SK-N-SH (cell line): ENCODE measurements around the gene DSCAM. TPM values are rescaled to one million over a fixed set of nuclear protein-coding genes. Genes with fewer than 3 reads are reported as not detected.

ENCODE experiments used
- CTCF ChIA-PET: fragments of 300-600, 350-600 bp; formaldehyde crosslinking; extraction: SDS; loops from one replicate; lab custom pipeline; 2021; lab: Yijun Ruan, JAX
- POLR2A ChIA-PET: fragments of 350-600 bp; sonication (Branson Sonifier 250); formaldehyde crosslinking; extraction: SDS; loops from one replicate; lab custom pipeline; 2020; ENCODE audit warnings: antibody characterized with exemption, inconsistent platforms; lab: Yijun Ruan, JAX
- DNase-seq: peaks from one replicate; pipeline ENCODE4 v3.0.0; 2012
- H2AFZ ChIP-seq: fragments of 200-600 bp; sonication (generic); 2 replicates; pipeline ENCODE4 v1.8.1; 2016; ENCODE audit warnings: antibody characterized with exemption, mild to moderate bottlenecking, low read depth
- H3F3A ChIP-seq: fragments of 200-600 bp; sonication (generic); replicated peaks from 2 replicates; pipeline ENCODE3; 2016; ENCODE audit warnings: antibody characterized with exemption, mild to moderate bottlenecking; ENCODE audit not compliant: insufficient read depth
- H3K27ac ChIP-seq, 2 experiments: fragments of 200-500 bp in 1 of 2; fragments of 200-600 bp in 1 of 2; sonication (Bioruptor generic) in 1 of 2; sonication (generic), shearing (Covaris generic) in 1 of 2; 2 replicates each; pipeline versions ENCODE4 v1.5.1 to v1.6.1; 2014 to 2016; ENCODE audit warnings: low read depth in 2 of 2, inconsistent platforms in 1 of 2, low read length in 1 of 2, mild to moderate bottlenecking in 1 of 2, mixed read lengths in 1 of 2
- H3K27me3 ChIP-seq: fragments of 200-600 bp; sonication (generic), shearing (Covaris generic); 2 replicates; pipeline ENCODE4 v1.6.1; 2016; ENCODE audit warnings: mixed run types; ENCODE audit not compliant: insufficient read depth
- H3K36me3 ChIP-seq, 2 experiments: fragments of 200-500 bp in 1 of 2; fragments of 200-600 bp in 1 of 2; sonication (Bioruptor generic) in 1 of 2; sonication (generic) in 1 of 2; replicated peaks in 1 of 2; 2 replicates each; pipeline versions ENCODE3 to v1.5.1; 2014 to 2016; ENCODE audit warnings: low read length in 1 of 2, mild to moderate bottlenecking in 1 of 2; ENCODE audit not compliant: insufficient read depth in 2 of 2, control insufficient read depth in 1 of 2
- H3K4me1 ChIP-seq, 2 experiments: fragments of 200-500 bp in 1 of 2; fragments of 200-600 bp in 1 of 2; sonication (Bioruptor generic) in 1 of 2; sonication (generic), shearing (Covaris generic) in 1 of 2; 2 replicates each; pipeline versions ENCODE4 v1.5.1 to v1.6.1; 2014 to 2016; ENCODE audit warnings: low read depth in 1 of 2, low read length in 1 of 2, mixed run types in 1 of 2; ENCODE audit not compliant: insufficient read depth in 2 of 2, control insufficient read depth in 1 of 2
- H3K4me2 ChIP-seq: fragments of 200-600 bp; sonication (generic), shearing (Covaris generic); 2 replicates; pipeline ENCODE4 v1.6.1; 2017; ENCODE audit warnings: mixed run types
- H3K4me3 ChIP-seq, 2 experiments: fragments of 200-500 bp in 1 of 2; fragments of 200-600 bp in 1 of 2; sonication (Bioruptor generic) in 1 of 2; sonication (generic), shearing (Covaris generic) in 1 of 2; 2 replicates each; pipeline versions ENCODE4 v1.5.1 to v1.8.1; 2014 to 2016; ENCODE audit warnings: low read depth in 2 of 2, inconsistent platforms in 1 of 2, low read length in 1 of 2, mild to moderate bottlenecking in 1 of 2, mixed read lengths in 1 of 2, moderate library complexity in 1 of 2
- H3K79me2 ChIP-seq: fragments of 200-600 bp; sonication (generic); 2 replicates; pipeline ENCODE4 v1.8.1; 2017; ENCODE audit warnings: mild to moderate bottlenecking; ENCODE audit not compliant: insufficient read depth
- H3K9ac ChIP-seq: fragments of 200-600 bp; sonication (generic); 2 replicates; pipeline ENCODE4 v1.6.1; 2017; ENCODE audit warnings: mixed run types
- H3K9me2 ChIP-seq: fragments of 200-600 bp; sonication (generic); 2 replicates; pipeline ENCODE4 v1.6.1; 2017; ENCODE audit warnings: mixed run types
- H3K9me3 ChIP-seq: fragments of 200-600 bp; sonication (generic); 2 replicates; pipeline ENCODE4 v1.6.1; 2017; ENCODE audit warnings: mixed run types, mild to moderate bottlenecking, moderate library complexity
- H4K20me1 ChIP-seq: fragments of 200-600 bp; sonication (generic); 2 replicates; pipeline ENCODE4 v1.6.1; 2017; ENCODE audit warnings: mild to moderate bottlenecking, mixed run types; ENCODE audit not compliant: insufficient read depth
- ELF1 ChIP-seq: IDR thresholded peaks from 2 replicates; pipeline ENCODE4 v1.4.0; 2012
- EP300 ChIP-seq, 2 experiments: IDR thresholded peaks; 2 replicates each; pipeline versions ENCODE4 v1.4.0 to v1.6.1; 2012; ENCODE audit warnings: borderline replicate concordance in 1 of 2, low read depth in 1 of 2, low read length in 1 of 2
- EZH2phosphoT487 ChIP-seq: fragments of 200-600 bp; sonication (generic); IDR thresholded peaks from 2 replicates; pipeline ENCODE4 v1.6.1; 2017; ENCODE audit warnings: low read depth, mixed run types, mild to moderate bottlenecking, antibody characterized with exemption, moderate library complexity, borderline replicate concordance
- GABPA ChIP-seq: IDR thresholded peaks from 2 replicates; pipeline ENCODE4 v1.4.0; 2012; ENCODE audit warnings: low read depth, mild to moderate bottlenecking
- GATA2 ChIP-seq: sonication (generic); formaldehyde crosslinking; IDR thresholded peaks from 2 replicates; pipeline ENCODE4 v1.5.0; 2020; ENCODE audit warnings: mild to moderate bottlenecking, missing genetic modification reagents
- MXI1 ChIP-seq: IDR thresholded peaks from 2 replicates; pipeline ENCODE4 v1.6.1; 2012; ENCODE audit warnings: mild to moderate bottlenecking, low read depth, low read length, improper control_type of control experiment
- POLR2AphosphoS5 ChIP-seq: IDR thresholded peaks from 2 replicates; pipeline ENCODE4 v1.6.1; 2012; ENCODE audit warnings: low read depth, low read length
- RCOR1 ChIP-seq: fragments of 150-350 bp; IDR thresholded peaks from 2 replicates; pipeline ENCODE4 v1.6.1; 2017; ENCODE audit warnings: antibody characterized with exemption, low read length
- SMC3 ChIP-seq: IDR thresholded peaks from 2 replicates; pipeline ENCODE4 v1.6.1; 2012; ENCODE audit warnings: low read depth, low read length, improper control_type of control experiment
- TCF12 ChIP-seq: IDR thresholded peaks from 2 replicates; pipeline ENCODE4 v1.4.0; 2012
- whole genome bisulfite sequencing: methylation state at CpG from one replicate; pipeline ENCODE4 v1.1.6; 2017; ENCODE audit warnings: low lambda C conversion rate; 5-methylcytosine and 5-hydroxymethylcytosine counted together
- polyA plus RNA-seq, 3 experiments: library from polyadenylated mRNA; depleted of rRNA; stranded (reverse); fragments of >200 nt; gene quantifications; 2 replicates each; pipeline ENCODE4 v1.2.3, GENCODE V29; 2012
- TF ChIP-seq, protein P1 (sequence below): IDR thresholded peaks from 2 replicates; pipeline ENCODE4 v1.4.0; 2012; ENCODE audit warnings: low read depth, borderline replicate concordance
- TF ChIP-seq, protein P2 (sequence below): IDR thresholded peaks from 2 replicates; pipeline ENCODE4; 2012
- TF ChIP-seq, protein P3 (sequence below): IDR thresholded peaks from 2 replicates; pipeline ENCODE4 v1.4.0; 2012; ENCODE audit warnings: low read depth
- TF ChIP-seq, protein P4 (sequence below): IDR thresholded peaks from 2 replicates; pipeline ENCODE4 v1.6.1; 2012; ENCODE audit warnings: mild to moderate bottlenecking, low read depth, low read length, moderate library complexity

Gene DSCAM
- polyA plus RNA-seq, 1 of the 3 experiments (the other 2 are of a cell fraction), result not detected

DNA sequence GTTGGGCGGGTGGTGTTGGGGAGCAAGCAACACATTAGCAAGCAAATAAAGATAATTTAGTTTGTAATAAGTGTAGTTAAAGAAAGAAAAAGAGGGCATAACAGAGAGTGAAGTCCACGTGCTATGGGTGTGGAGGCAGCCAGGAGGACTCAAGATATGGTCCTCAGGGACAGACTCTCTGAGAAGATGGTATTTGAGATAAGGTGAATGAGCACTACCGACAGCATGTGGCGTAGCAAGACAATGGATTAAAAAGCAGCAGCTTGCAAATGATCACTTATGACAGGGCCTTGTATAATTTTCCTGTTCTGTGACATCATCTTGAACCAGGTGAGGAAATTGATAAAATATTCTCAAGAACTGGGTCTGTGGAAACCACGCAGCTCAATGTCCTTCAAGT is 491.9 kb downstream of the DSCAM start:
- CTCF ChIA-PET, result interaction anchor here (2.6 kb wide), 1 partner anchor 31 kb away, joined by 11 read pairs; no protein-coding TSS in a partner anchor
- Histone ChIP-seq H3K27me3 (no peaks in the 10 kb centered on the region), H3K36me3 (no peaks in the 10 kb centered on the region)
- TF ChIP-seq ELF1, result no peak
- TF ChIP-seq GATA2 (CRISPR knock-in tag), result no peak
- no peak for TF ChIP-seq RCOR1
- TF ChIP-seq, protein P1, sequence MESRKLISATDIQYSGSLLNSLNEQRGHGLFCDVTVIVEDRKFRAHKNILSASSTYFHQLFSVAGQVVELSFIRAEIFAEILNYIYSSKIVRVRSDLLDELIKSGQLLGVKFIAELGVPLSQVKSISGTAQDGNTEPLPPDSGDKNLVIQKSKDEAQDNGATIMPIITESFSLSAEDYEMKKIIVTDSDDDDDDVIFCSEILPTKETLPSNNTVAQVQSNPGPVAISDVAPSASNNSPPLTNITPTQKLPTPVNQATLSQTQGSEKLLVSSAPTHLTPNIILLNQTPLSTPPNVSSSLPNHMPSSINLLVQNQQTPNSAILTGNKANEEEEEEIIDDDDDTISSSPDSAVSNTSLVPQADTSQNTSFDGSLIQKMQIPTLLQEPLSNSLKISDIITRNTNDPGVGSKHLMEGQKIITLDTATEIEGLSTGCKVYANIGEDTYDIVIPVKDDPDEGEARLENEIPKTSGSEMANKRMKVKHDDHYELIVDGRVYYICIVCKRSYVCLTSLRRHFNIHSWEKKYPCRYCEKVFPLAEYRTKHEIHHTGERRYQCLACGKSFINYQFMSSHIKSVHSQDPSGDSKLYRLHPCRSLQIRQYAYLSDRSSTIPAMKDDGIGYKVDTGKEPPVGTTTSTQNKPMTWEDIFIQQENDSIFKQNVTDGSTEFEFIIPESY, result no peak
- TF ChIP-seq SMC3, result no peak
- TF ChIP-seq, all 33 proteins: peak for 0
- Histone ChIP-seq H3K9ac (no peak overlapping the region), H3K4me3 (no peak overlapping the region), H3K9me3 (no peaks in the 10 kb centered on the region), H3K9me2 (no peaks in the 10 kb centered on the region), H3K4me2 (no peak overlapping the region), H3K4me1 (no peaks in the 10 kb centered on the region), H4K20me1 (no peaks in the 10 kb centered on the region), H3F3A (no peaks in the 10 kb centered on the region), H2AFZ (no peak overlapping the region), H3K27ac (no peak overlapping the region), H3K79me2 (no peaks in the 10 kb centered on the region)
- 23% methylated on average over 5 of the region's 5 CpGs for WGBS
- DNase-seq, result no peak
- POLR2A ChIA-PET, result no interaction called here

DNA sequence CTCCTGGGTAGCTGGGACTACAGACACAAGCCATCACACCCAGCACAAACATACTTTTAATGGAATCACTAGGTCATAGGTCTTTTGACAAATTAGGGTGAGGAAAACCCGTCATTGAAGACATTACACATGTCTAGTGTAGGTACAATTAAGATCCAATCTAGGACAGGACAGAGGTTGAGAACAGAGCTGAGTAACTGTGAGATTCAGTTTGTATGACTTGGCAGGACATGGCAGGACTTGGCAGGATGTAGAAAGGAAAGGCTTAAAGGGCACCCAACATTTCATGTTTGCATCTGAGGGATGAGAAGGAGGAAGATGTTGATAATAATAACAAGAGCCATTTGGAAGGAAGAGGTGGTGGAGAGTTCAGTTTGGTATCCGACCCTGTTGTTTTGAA is 496.0 kb downstream of the DSCAM start:
- no peak overlapping the region for H3K4me2 ChIP-seq
- H3K9me2 ChIP-seq, result no peaks in the 10 kb centered on the region
- no peak overlapping the region for H3K9ac ChIP-seq
- no peaks in the 10 kb centered on the region for H3K36me3 ChIP-seq
- no peak for DNase-seq
- H2AFZ ChIP-seq, result no peak overlapping the region
- TF ChIP-seq TCF12 (no peak), EZH2phosphoT487 (no peak), EP300 (IDR thresholded peaks at IDR 0.05; ENCODE audit: borderline replicate concordance in 1 of 2, low read depth in 1 of 2, low read length in 1 of 2) (no peak), MXI1 (no peak), POLR2AphosphoS5 (no peak), GABPA (no peak)
- TF ChIP-seq, protein P1, result no peak
- TF ChIP-seq, protein P2, sequence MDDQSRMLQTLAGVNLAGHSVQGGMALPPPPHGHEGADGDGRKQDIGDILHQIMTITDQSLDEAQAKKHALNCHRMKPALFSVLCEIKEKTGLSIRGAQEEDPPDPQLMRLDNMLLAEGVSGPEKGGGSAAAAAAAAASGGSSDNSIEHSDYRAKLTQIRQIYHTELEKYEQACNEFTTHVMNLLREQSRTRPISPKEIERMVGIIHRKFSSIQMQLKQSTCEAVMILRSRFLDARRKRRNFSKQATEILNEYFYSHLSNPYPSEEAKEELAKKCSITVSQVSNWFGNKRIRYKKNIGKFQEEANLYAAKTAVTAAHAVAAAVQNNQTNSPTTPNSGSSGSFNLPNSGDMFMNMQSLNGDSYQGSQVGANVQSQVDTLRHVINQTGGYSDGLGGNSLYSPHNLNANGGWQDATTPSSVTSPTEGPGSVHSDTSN, result no peak
- TF ChIP-seq, protein P3, sequence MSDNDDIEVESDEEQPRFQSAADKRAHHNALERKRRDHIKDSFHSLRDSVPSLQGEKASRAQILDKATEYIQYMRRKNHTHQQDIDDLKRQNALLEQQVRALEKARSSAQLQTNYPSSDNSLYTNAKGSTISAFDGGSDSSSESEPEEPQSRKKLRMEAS, result no peak
- TF ChIP-seq, protein P4, sequence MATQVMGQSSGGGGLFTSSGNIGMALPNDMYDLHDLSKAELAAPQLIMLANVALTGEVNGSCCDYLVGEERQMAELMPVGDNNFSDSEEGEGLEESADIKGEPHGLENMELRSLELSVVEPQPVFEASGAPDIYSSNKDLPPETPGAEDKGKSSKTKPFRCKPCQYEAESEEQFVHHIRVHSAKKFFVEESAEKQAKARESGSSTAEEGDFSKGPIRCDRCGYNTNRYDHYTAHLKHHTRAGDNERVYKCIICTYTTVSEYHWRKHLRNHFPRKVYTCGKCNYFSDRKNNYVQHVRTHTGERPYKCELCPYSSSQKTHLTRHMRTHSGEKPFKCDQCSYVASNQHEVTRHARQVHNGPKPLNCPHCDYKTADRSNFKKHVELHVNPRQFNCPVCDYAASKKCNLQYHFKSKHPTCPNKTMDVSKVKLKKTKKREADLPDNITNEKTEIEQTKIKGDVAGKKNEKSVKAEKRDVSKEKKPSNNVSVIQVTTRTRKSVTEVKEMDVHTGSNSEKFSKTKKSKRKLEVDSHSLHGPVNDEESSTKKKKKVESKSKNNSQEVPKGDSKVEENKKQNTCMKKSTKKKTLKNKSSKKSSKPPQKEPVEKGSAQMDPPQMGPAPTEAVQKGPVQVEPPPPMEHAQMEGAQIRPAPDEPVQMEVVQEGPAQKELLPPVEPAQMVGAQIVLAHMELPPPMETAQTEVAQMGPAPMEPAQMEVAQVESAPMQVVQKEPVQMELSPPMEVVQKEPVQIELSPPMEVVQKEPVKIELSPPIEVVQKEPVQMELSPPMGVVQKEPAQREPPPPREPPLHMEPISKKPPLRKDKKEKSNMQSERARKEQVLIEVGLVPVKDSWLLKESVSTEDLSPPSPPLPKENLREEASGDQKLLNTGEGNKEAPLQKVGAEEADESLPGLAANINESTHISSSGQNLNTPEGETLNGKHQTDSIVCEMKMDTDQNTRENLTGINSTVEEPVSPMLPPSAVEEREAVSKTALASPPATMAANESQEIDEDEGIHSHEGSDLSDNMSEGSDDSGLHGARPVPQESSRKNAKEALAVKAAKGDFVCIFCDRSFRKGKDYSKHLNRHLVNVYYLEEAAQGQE, result no peak
- TF ChIP-seq, all 33 proteins: peak for 0
- Histone ChIP-seq H3K27ac (no peak overlapping the region), H3F3A (no peaks in the 10 kb centered on the region), H3K79me2 (no peaks in the 10 kb centered on the region), H3K9me3 (no peaks in the 10 kb centered on the region), H3K27me3 (no peaks in the 10 kb centered on the region), H3K4me3 (no peak overlapping the region), H3K4me1 (no peaks in the 10 kb centered on the region), H4K20me1 (no peaks in the 10 kb centered on the region)
- POLR2A ChIA-PET, result no interaction called here
- WGBS, result 10% methylated on average over 2 of the region's 2 CpGs
- CTCF ChIA-PET, result interaction anchor here (0.6 to 1.9 kb wide), 3 partner anchors 19 to 36 kb away, joined by 3 to 6 read pairs (median 3); no protein-coding TSS in a partner anchor
